GM19438 (cell line): ENCODE measurements around the gene FAM209A.
"Not testable (repeated sequence)": the region's sequence is repeated elsewhere in the genome, so short reads cannot be mapped to it uniquely, and the experiment has no call there.

ENCODE experiments used
- ATAC-seq: cut with Tn5 transposase; IDR thresholded peaks from one replicate; pipeline ENCODE4 v1.9.1; 2021; ENCODE audit warnings: low read depth; ENCODE audit not compliant: unreplicated experiment

The FAM209A gene

GRCh38 chr20:56537997-56538396, 13.5 kb downstream of the FAM209A start:
- no peak for ATAC-seq

- ATAC-seq, result no peak
Observed at GRCh38 chr20:56540415-56540814, 15.9 kb downstream of the FAM209A start.

GRCh38 chr20:56542489-56543030, 18.0 kb downstream of the FAM209A start:
- ATAC-seq, result no peak

- no peak for ATAC-seq
Observed at GRCh38 chr20:56551571-56551970, 27.0 kb downstream of the FAM209A start.

GRCh38 chr20:56552911-56553629, 28.5 kb downstream of the FAM209A start:
- ATAC-seq, result no peak

GRCh38 chr20:56554869-56555268, 30.3 kb downstream of the FAM209A start:
- ATAC-seq, result peak; percentile 77

- ATAC-seq, result no peak
Observed at GRCh38 chr20:56558968-56559367, 34.4 kb downstream of the FAM209A start.

- not testable (repeated sequence) for ATAC-seq
Observed at GRCh38 chr20:56564526-56564925, 40.0 kb downstream of the FAM209A start.

GRCh38 chr20:56565511-56565910, 41.0 kb downstream of the FAM209A start:
- no peak for ATAC-seq

GRCh38 chr20:56566621-56567020, 42.1 kb downstream of the FAM209A start:
- no peak for ATAC-seq

GRCh38 chr20:56570832-56571231, 46.3 kb downstream of the FAM209A start:
- ATAC-seq, result no peak

- ATAC-seq, result no peak
Observed at GRCh38 chr20:56572172-56572571, 47.6 kb downstream of the FAM209A start.

- ATAC-seq, result no peak
Observed at GRCh38 chr20:56573986-56574385, 49.4 kb downstream of the FAM209A start.

GRCh38 chr20:56574531-56575142, 50.1 kb downstream of the FAM209A start:
- no peak for ATAC-seq

GRCh38 chr20:56575157-56575556, 50.6 kb downstream of the FAM209A start:
- ATAC-seq, result no peak
